Measurements from ENCODE around the gene JAKMIP1. TPM values are rescaled to one million over a fixed set of nuclear protein-coding genes. Genes with fewer than 3 reads are reported as not detected.

JAKMIP1 gene
- polyA plus RNA-seq, 1 donor from 2014 or later: 15.3 TPM

DNA sequence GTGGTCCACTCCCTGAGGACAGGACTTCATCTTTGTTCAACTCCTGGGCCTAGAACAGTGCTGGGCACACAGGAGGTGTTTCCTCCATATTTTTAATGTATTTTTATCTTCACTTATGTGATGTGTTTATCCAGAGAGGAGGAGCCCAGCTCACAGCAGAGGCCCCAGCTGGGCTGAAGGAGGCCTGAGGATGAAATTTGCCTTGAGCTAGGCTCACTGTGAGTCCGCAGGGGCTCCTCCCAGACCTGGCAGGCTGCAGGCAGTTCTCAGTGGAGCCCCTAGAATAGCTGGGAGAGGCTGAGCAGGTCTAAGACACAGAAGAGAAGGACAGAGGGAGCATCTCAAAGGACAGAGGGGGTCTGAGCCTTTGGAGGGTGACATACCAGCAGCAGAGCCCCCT, 208.9 kb downstream of the JAKMIP1 start:
- Histone ChIP-seq H3K4me2 (ENCODE audit: low read length) (no peak overlapping the region), H3K27me3 (ENCODE audit: insufficient read depth, low read depth, low read length) (no peaks in the 10 kb centered on the region), H3K79me2 (replicated peaks; ENCODE audit: insufficient read depth, low read length) (no peaks in the 10 kb centered on the region), H3K9me2 (ENCODE audit: insufficient read depth, low read length) (no peaks in the 10 kb centered on the region), H3K27ac (ENCODE audit: low read length) (no peak overlapping the region), H3K9me3 (ENCODE audit: low read length) (no peaks in the 10 kb centered on the region), H3F3A (ENCODE audit: insufficient read depth, low read length, poor library complexity, severe bottlenecking) (no peaks in the 10 kb centered on the region), H3K36me3 (ENCODE audit: insufficient read depth, low read length) (no peaks in the 10 kb centered on the region), H4K20me1 (ENCODE audit: insufficient read depth) (no peaks in the 10 kb centered on the region), H2AFZ (ENCODE audit: low read depth, low read length) (no peak overlapping the region), H3K4me3 (ENCODE audit: low read length) (no peak overlapping the region), H3K9ac (ENCODE audit: low read length) (no peak overlapping the region)
- TF ChIP-seq SMC3 (conservative IDR thresholded peaks at IDR 0.05; ENCODE audit: poor library complexity) (no peak), EZH2 (IDR thresholded peaks at IDR 0.05; ENCODE audit: borderline replicate concordance, insufficient read depth, low read length, poor library complexity, severe bottlenecking) (no peak), RAD21 (conservative IDR thresholded peaks at IDR 0.05) (no peak), REST (IDR thresholded peaks at IDR 0.05; ENCODE audit: borderline replicate concordance) (no peak)
- TF ChIP-seq, protein P1, sequence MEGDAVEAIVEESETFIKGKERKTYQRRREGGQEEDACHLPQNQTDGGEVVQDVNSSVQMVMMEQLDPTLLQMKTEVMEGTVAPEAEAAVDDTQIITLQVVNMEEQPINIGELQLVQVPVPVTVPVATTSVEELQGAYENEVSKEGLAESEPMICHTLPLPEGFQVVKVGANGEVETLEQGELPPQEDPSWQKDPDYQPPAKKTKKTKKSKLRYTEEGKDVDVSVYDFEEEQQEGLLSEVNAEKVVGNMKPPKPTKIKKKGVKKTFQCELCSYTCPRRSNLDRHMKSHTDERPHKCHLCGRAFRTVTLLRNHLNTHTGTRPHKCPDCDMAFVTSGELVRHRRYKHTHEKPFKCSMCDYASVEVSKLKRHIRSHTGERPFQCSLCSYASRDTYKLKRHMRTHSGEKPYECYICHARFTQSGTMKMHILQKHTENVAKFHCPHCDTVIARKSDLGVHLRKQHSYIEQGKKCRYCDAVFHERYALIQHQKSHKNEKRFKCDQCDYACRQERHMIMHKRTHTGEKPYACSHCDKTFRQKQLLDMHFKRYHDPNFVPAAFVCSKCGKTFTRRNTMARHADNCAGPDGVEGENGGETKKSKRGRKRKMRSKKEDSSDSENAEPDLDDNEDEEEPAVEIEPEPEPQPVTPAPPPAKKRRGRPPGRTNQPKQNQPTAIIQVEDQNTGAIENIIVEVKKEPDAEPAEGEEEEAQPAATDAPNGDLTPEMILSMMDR (IDR thresholded peaks at IDR 0.05; ENCODE audit: poor library complexity, severe bottlenecking): no peak

- Histone ChIP-seq H3K9me3 (ENCODE audit: low read length) (no peaks in the 10 kb centered on the region), H3K27me3 (ENCODE audit: insufficient read depth, low read depth, low read length) (no peaks in the 10 kb centered on the region), H3K9me2 (ENCODE audit: insufficient read depth, low read length) (no peaks in the 10 kb centered on the region), H4K20me1 (ENCODE audit: insufficient read depth) (no peaks in the 10 kb centered on the region), H3K9ac (ENCODE audit: low read length) (no peak overlapping the region), H3K4me2 (ENCODE audit: low read length) (no peak overlapping the region), H3K27ac (ENCODE audit: low read length) (no peak overlapping the region), H3F3A (ENCODE audit: insufficient read depth, low read length, poor library complexity, severe bottlenecking) (no peaks in the 10 kb centered on the region), H3K4me3 (ENCODE audit: low read length) (no peak overlapping the region), H3K79me2 (replicated peaks; ENCODE audit: insufficient read depth, low read length) (no peaks in the 10 kb centered on the region), H2AFZ (ENCODE audit: low read depth, low read length) (no peak overlapping the region), H3K36me3 (ENCODE audit: insufficient read depth, low read length) (no peaks in the 10 kb centered on the region)
- TF ChIP-seq REST (IDR thresholded peaks at IDR 0.05; ENCODE audit: borderline replicate concordance): no peak
- TF ChIP-seq EP300 (conservative IDR thresholded peaks at IDR 0.05; ENCODE audit: poor library complexity, severe bottlenecking): no peak
- TF ChIP-seq, protein P1 (IDR thresholded peaks at IDR 0.05; ENCODE audit: poor library complexity, severe bottlenecking): no peak
- TF ChIP-seq TAF1 (IDR thresholded peaks at IDR 0.05; ENCODE audit: low read depth): no peak
- no peak for TF ChIP-seq SMC3 (conservative IDR thresholded peaks at IDR 0.05; ENCODE audit: poor library complexity)
- TF ChIP-seq EZH2 (IDR thresholded peaks at IDR 0.05; ENCODE audit: borderline replicate concordance, insufficient read depth, low read length, poor library complexity, severe bottlenecking): no peak
- no peak for TF ChIP-seq MXI1 (conservative IDR thresholded peaks at IDR 0.05; ENCODE audit: poor library complexity, severe bottlenecking)
- no peak for TF ChIP-seq RAD21 (conservative IDR thresholded peaks at IDR 0.05)
- TF ChIP-seq POLR2AphosphoS5 (IDR thresholded peaks at IDR 0.05): no peak
Observed at GRCh38 chr4:5990446-5991160, 209.7 kb downstream of the JAKMIP1 start.

Data from neural cell (in vitro differentiated cells).